Activated CD8-positive, alpha-beta T cell treated with anti-CD3 and anti-CD28 coated beads for 36 hours (primary cell): ENCODE measurements around the gene BOK. TPM values are rescaled to one million over a fixed set of nuclear protein-coding genes. Genes with fewer than 3 reads are reported as not detected.
"Not testable (repeated sequence)": the region's sequence is repeated elsewhere in the genome, so short reads cannot be mapped to it uniquely, and the experiment has no call there.

Experiments used
- ATAC-seq: fragments of 200-7000 bp; cut with Tn5 transposase; one replicate; pipeline ENCODE4 v1.10.0; 2021; ENCODE audit warnings: mild to moderate bottlenecking, moderate library complexity
- CTCF ChIA-PET: fragments of 350-600 bp; sonication (Branson Sonifier 250); formaldehyde crosslinking; loops from one replicate; lab custom pipeline; 2021; ENCODE audit warnings: antibody characterized with exemption; lab: Charles Lee
- POLR2A ChIA-PET: fragments of 350-600 bp; sonication (Branson Sonifier 250); formaldehyde crosslinking; loops from one replicate; lab custom pipeline; 2021; ENCODE audit warnings: antibody characterized with exemption; lab: Charles Lee
- DNase-seq: peaks from one replicate; pipeline ENCODE4 v3.0.0-alpha.2; 2020
- H3K27ac Mint-ChIP-seq: one replicate; pipeline ENCODE4 v1.8.0; 2021; ENCODE audit warnings: mild to moderate bottlenecking, mixed read lengths
- H3K27me3 Mint-ChIP-seq: one replicate; pipeline ENCODE4 v1.8.0; 2021; ENCODE audit warnings: mixed read lengths
- H3K36me3 Mint-ChIP-seq: one replicate; pipeline ENCODE4 v1.8.0; 2021; ENCODE audit warnings: low read depth, mixed read lengths
- H3K4me1 Mint-ChIP-seq: one replicate; pipeline ENCODE4 v1.8.0; 2021; ENCODE audit warnings: low read depth, mixed read lengths
- H3K4me3 Mint-ChIP-seq: one replicate; pipeline ENCODE4 v1.8.0; 2021; ENCODE audit warnings: mild to moderate bottlenecking, moderate library complexity, mixed read lengths
- H3K9me3 Mint-ChIP-seq: one replicate; pipeline ENCODE4 v1.8.0; 2021; ENCODE audit warnings: mixed read lengths
- intact Hi-C: fragments of 100-400 bp; cut with micrococcal nuclease; formaldehyde crosslinking; loops from one replicate; pipeline ENCODE4 v1.10.0; 2022
- total RNA-seq, 2 experiments: library from RNA; stranded (reverse); gene quantifications; one replicate each; pipeline ENCODE4 v1.2.3, GENCODE V29; 2021
- TF ChIP-seq, protein P1 (sequence below): fragments of 200-600 bp; IDR thresholded peaks from one replicate; pipeline ENCODE4 v1.8.0; 2022; ENCODE audit warnings: antibody characterized with exemption, mild to moderate bottlenecking

Gene BOK
- total RNA-seq, 2 experiments from 2014 or later, result 0.16 to 0.22 TPM

DNA sequence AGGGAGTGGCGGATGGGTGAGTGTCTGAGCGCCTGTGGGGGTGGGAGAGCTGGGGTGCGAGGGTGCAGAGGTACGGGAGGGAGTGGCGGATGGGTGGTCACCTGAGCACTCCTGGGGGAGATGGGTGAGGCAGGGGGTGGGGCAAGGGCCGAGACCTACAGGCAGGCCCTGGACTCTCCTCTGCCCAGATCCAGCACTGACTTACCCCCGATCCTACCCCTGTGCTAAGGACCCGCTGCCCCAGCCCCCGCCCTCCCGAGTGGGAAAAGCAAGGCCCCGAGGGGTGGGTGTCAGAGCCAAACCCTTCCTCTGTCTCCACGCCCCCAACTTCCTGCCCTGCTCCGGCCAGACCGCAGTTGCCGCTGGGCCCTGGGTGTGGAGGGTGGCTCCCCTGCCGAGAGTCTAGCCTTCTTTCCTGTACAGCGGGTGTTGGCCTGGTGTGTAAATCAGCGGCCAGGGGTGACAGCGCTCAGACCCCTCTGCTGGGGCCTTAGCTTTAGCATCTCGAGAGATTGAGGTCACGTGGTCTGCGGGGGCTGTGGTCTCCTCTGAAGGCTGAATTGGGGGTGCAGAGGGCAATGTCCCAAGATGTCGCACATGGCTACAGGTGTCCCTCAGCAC, 12.5 kb downstream of the BOK start:
- no peak overlapping the region for H3K27ac Mint-ChIP-seq
- TF ChIP-seq, protein P1, sequence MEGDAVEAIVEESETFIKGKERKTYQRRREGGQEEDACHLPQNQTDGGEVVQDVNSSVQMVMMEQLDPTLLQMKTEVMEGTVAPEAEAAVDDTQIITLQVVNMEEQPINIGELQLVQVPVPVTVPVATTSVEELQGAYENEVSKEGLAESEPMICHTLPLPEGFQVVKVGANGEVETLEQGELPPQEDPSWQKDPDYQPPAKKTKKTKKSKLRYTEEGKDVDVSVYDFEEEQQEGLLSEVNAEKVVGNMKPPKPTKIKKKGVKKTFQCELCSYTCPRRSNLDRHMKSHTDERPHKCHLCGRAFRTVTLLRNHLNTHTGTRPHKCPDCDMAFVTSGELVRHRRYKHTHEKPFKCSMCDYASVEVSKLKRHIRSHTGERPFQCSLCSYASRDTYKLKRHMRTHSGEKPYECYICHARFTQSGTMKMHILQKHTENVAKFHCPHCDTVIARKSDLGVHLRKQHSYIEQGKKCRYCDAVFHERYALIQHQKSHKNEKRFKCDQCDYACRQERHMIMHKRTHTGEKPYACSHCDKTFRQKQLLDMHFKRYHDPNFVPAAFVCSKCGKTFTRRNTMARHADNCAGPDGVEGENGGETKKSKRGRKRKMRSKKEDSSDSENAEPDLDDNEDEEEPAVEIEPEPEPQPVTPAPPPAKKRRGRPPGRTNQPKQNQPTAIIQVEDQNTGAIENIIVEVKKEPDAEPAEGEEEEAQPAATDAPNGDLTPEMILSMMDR, result no peak
- intact Hi-C loops, result no loop called here
- H3K4me1 Mint-ChIP-seq, result no peaks in the 10 kb centered on the region
- no peaks in the 10 kb centered on the region for H3K27me3 Mint-ChIP-seq
- CTCF ChIA-PET, result no interaction called here
- DNase-seq, result no peak
- POLR2A ChIA-PET, result no interaction called here
- H3K36me3 Mint-ChIP-seq, result no peaks in the 10 kb centered on the region
- no peaks in the 10 kb centered on the region for H3K9me3 Mint-ChIP-seq
- ATAC-seq, result no peak
- H3K4me3 Mint-ChIP-seq, result no peak overlapping the region

DNA sequence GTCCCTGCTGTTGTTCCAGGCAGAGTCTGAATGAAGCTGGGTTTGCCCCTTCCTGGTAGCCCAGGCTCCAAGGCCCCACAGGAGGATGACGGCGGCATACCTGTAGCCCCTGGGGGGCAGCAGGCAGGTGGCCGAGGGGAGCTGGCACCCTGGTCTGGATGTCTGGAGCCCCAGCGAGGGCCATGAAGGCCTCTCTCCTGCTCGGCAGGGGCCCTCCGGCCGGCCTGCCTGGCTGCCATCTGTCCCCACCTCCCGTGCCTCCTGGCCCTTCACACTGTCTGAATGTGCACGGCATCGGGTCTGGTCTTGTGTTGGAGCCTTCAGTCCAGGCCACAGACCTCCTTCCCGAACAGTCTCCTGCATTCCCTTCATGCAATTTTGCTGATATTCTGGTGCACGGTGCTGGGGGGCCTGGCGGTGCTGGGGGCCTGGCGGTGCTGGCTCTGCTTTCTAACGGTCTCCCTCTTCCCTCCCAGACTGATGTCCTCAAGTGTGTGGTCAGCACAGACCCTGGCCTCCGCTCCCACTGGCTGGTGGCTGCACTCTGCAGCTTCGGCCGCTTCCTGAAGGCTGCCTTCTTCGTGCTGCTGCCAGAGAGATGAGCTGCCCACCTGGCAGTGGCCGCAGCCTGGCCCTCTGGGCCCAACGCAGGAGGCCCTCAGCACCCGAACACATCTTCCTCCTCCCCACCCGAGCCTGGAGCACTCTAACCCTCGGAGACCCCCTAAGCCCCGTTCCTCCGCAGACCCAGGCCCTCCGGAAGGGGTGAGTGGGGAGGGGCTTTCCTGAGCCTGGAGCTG, 13.5 kb downstream of the BOK start:
- CTCF ChIA-PET, result no interaction called here
- Mint-ChIP-seq H3K27ac (no peak overlapping the region), H3K4me1 (no peaks in the 10 kb centered on the region), H3K9me3 (no peaks in the 10 kb centered on the region), H3K36me3 (no peaks in the 10 kb centered on the region), H3K27me3 (no peaks in the 10 kb centered on the region), H3K4me3 (no peak overlapping the region)
- intact Hi-C loops, result no loop called here
- ATAC-seq (no peak), DNase-seq (no peak)
- POLR2A ChIA-PET, result no interaction called here
- TF ChIP-seq, protein P1, result no peak

DNA sequence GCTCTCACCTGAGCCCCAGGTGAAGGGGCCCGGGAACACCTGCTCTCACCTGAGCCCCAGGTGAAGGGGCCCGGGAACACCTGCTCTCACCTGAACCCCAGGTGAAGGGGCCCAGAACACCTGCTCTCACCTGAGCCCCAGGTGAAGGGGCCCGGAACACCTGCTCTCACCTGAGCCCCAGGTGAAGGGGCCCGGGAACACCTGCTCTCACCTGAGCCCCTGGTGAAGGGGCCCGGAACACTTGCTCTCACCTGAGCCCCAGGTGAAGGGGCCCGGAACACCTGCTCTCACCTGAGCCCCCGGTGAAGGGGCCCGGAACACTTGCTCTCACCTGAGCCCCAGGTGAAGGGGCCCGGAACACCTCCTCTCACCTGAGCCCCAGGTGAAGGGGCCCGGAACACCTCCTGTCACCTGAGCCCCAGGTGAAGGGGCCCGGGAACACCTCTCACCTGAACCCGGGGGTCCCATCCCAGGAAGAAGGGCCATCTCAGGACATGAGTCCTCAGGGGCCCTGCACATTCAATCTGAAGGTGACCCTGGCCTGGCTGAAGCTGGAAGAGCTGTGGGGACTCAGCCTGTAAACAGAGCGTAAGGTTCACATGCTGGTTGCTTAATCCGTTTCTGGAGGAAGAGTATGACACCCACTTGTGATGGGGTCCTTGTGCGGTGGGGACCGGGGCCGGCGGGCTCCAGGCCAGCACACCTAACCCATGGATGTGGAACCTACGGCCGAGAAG, 14.5 kb downstream of the BOK start:
- H3K27me3 Mint-ChIP-seq, H3K27ac Mint-ChIP-seq, intact Hi-C loops, H3K4me1 Mint-ChIP-seq, POLR2A ChIA-PET, H3K36me3 Mint-ChIP-seq, ATAC-seq, DNase-seq, H3K9me3 Mint-ChIP-seq, H3K4me3 Mint-ChIP-seq, CTCF ChIA-PET: not testable (repeated sequence)

DNA sequence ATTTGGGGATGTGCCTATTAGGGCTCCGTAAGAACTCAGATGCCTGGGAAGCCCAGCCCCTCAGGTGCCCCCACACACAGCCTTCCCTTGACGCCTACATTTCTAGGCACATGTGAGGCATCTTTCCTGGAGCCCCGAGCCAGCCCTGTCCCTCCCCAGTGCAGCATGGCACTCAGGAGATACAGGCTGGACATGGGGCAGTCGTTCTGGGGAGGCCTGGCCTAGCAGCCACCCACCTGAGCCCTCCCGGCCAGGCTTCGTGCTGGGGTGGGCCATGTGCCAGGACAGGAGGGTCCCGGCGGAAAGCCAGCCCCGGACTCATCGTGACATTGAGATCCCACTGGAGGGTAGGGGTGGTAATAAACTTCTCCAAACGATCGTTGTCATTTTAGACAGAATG, 15.2 kb downstream of the BOK start:
- no peak for DNase-seq
- Mint-ChIP-seq H3K9me3 (no peaks in the 10 kb centered on the region), H3K4me3 (no peak overlapping the region), H3K4me1 (no peaks in the 10 kb centered on the region), H3K27ac (no peak overlapping the region), H3K27me3 (no peaks in the 10 kb centered on the region), H3K36me3 (no peaks in the 10 kb centered on the region)
- TF ChIP-seq, protein P1, result no peak
- intact Hi-C loops, result no loop called here
- CTCF ChIA-PET, result no interaction called here
- no peak for ATAC-seq
- POLR2A ChIA-PET, result no interaction called here

DNA sequence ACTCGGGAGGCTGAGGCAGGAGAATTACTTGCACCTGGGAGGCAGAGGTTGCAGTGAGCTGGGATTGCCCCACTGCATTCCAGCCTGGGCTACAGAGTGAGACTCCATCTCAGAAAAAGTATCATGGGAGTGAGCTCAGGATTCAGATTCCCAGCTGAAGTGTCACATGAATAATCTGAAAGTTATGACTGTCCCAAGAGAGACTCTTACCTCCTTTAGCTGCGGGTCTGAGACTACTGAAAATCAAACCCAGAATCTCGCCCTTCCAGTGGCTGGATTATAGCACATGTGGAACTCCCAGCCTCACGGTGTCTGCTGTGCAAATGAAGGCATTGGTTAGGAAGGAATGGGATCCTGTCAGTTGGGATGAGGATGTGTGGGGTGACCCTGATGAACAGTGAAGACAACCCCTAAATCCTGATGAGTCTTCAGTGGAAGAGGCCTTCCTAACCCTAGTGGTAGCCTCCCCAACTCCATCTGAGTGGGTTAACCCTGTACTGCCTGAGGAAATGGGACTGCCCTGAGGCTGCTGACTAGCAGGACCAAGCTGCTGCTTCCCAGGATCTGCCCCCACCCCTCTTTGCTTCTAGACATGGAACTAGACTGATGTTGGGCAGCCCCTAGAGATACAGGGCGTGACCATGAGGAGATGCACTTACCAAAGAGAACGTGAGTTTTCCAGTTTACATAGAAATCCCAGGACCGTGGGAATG, 16.5 kb downstream of the BOK start:
- ATAC-seq (no peak), DNase-seq (no peak)
- intact Hi-C loops, result no loop called here
- Mint-ChIP-seq H3K9me3 (no peaks in the 10 kb centered on the region), H3K27ac (no peak overlapping the region), H3K4me3 (no peak overlapping the region), H3K27me3 (no peaks in the 10 kb centered on the region), H3K36me3 (no peaks in the 10 kb centered on the region), H3K4me1 (no peaks in the 10 kb centered on the region)
- TF ChIP-seq, protein P1, result no peak
- POLR2A ChIA-PET, result no interaction called here
- CTCF ChIA-PET, result no interaction called here
